ENCODE results near the gene FADS6.

DNA sequence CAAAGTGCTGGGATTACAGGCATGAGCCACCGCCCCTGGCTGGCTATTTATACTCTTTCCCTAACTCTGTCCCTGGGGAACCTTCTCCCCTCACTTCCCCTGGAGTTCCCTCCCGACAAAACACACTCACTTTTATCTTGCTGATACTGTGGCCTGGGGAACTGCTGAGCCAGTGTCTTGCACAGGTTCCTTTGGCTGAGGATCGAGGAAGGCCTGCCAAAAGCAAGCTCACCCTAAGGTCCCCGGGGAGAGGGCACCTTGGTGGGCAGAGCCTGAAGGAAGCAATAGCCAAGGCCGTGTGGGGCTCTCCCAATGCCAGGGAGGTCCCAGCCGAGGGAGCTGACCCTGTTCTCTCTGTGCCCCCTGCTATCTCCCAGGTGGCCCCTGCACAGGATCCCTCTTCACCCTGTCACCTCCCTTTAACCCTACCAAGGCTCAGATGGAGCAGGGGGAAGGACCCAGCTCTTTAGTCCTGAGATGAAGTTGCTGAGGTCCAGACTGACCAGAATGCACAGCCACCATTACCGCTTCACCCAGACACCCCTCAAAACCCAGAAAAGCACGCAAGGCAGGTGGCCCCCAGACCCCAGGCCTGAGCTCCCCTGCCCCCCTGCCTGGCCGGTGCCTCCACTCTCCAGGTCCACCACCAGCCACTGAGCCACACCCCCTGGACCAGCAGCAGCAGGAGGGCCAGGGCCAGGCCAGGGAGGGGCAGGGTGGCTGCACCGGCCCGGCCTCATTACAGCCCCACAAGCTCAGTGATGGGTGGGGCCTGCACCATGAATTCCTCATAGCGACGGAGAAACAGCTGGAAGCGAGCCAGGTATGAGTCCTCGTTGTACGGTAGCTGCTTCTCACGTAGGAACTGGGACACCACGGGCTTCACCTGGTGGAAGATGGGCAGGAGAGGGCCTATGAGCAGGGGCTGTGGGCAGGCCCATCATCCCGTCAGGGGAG lies 15.6 kb downstream of the FADS6 start:
- no peak for TF ChIP-seq SUZ12 (IDR thresholded peaks at IDR 0.05; ENCODE audit: extremely low read depth, insufficient read depth, insufficient read length)
- TF ChIP-seq ZNF274 (IDR thresholded peaks at IDR 0.05; ENCODE audit: low read depth, low read length) = no peak
- no peak for TF ChIP-seq YY1 (IDR thresholded peaks at IDR 0.05; ENCODE audit: insufficient read depth, insufficient read length)
